ENCODE data around the gene ATP2C1. TPM values are rescaled to one million over a fixed set of nuclear protein-coding genes. Genes with fewer than 3 reads are reported as not detected.

Gene ATP2C1
- total RNA-seq, 4 donors from 2014 or later, result 55.1 to 69.9 (median 64.3) TPM

DNA sequence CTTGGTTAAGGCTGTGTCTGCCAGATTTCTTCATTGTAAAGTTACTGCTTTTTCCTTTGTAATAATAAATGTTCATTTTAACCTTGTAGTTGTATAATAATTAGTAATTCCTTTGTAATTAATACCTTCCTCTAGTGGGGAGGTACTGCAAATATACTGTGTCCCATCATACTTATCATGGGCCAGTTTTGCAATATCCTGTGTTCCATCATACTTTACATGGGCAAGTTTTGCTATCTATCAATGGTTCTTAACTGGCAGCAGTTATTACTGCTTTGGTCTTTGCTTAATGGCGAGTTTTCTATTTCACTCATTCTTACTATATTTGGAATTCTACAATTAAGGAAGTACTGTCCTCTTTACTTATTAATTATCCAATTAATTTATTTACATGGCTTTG lies 10.6 kb downstream of the ATP2C1 start:
- H3K36me3 ChIP-seq, result no peaks in the 10 kb centered on the region
- no peak overlapping the region for H3K27ac ChIP-seq
- no peaks in the 10 kb centered on the region for H3K9me3 ChIP-seq
- no peak overlapping the region for H3K4me3 ChIP-seq
- no peak for DNase-seq (ENCODE audit: low spot score in 2 of 2)
- TF ChIP-seq POLR2A (IDR thresholded peaks at IDR 0.05) (no peak), CTCF (IDR thresholded peaks at IDR 0.05) (no peak), POLR2AphosphoS5 (IDR thresholded peaks at IDR 0.05) (no peak), EP300 (IDR thresholded peaks at IDR 0.05) (no peak)
- H3K4me1 ChIP-seq, result peaks cover 32% of the 10 kb centered on the region
- 85% methylated on average over 1 of the region's 1 CpG for WGBS
- H3K27me3 ChIP-seq, result no peaks in the 10 kb centered on the region

- Histone ChIP-seq H3K36me3 (no peaks in the 10 kb centered on the region), H3K4me3 (no peak overlapping the region), H3K9me3 (no peaks in the 10 kb centered on the region), H3K27ac (no peak overlapping the region), H3K27me3 (no peaks in the 10 kb centered on the region), H3K4me1 (peaks cover 32% of the 10 kb centered on the region)
- 18% methylated on average over 1 of the region's 1 CpG for WGBS
- TF ChIP-seq POLR2A (IDR thresholded peaks at IDR 0.05) (no peak), CTCF (IDR thresholded peaks at IDR 0.05) (no peak), POLR2AphosphoS5 (IDR thresholded peaks at IDR 0.05) (no peak), EP300 (IDR thresholded peaks at IDR 0.05) (no peak)
- DNase-seq (ENCODE audit: low spot score in 2 of 2), result no peak
These were observed 11.7 kb downstream of the ATP2C1 start for GRCh38 chr3:130905551-130905950.

DNA sequence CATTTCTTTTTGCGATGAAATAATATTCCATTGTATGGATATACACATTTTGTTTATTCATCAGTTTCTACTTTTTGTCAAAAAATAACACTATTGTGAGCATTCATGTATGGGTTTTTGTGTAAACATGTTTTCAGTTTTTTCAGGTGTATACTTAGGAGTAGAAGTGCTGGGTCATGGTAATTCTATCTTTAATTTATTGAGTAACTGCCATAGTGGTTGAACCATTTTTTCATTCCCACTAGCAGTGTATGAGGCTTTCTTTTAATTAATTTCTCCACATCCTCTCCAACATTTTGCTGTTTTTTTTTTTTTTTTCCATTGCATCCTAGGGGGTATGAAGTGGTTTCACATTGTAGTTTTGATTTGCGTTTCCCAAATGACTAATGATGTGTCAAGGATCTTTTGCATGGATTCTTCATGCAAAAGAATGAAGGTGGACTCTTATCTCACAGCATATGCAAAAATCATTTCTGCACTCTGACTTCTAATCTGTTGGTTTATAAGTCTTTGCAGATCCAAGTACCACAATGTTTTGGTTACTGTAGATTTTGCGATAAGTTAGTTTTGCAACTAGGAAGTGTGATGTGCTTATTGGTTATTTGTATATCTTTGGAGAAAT lies 12.6 kb downstream of the ATP2C1 start:
- 89% methylated on average over 3 of the region's 3 CpGs for WGBS
- H3K4me3 ChIP-seq, result no peak overlapping the region
- H3K4me1 ChIP-seq, result peaks cover 27% of the 10 kb centered on the region
- TF ChIP-seq POLR2A (IDR thresholded peaks at IDR 0.05) (no peak), POLR2AphosphoS5 (IDR thresholded peaks at IDR 0.05) (no peak), EP300 (IDR thresholded peaks at IDR 0.05) (no peak), CTCF (IDR thresholded peaks at IDR 0.05) (no peak)
- no peaks in the 10 kb centered on the region for H3K36me3 ChIP-seq
- H3K9me3 ChIP-seq, result no peaks in the 10 kb centered on the region
- H3K27ac ChIP-seq, result no peak overlapping the region
- DNase-seq (ENCODE audit: low spot score in 2 of 2), result no peak
- no peaks in the 10 kb centered on the region for H3K27me3 ChIP-seq

DNA sequence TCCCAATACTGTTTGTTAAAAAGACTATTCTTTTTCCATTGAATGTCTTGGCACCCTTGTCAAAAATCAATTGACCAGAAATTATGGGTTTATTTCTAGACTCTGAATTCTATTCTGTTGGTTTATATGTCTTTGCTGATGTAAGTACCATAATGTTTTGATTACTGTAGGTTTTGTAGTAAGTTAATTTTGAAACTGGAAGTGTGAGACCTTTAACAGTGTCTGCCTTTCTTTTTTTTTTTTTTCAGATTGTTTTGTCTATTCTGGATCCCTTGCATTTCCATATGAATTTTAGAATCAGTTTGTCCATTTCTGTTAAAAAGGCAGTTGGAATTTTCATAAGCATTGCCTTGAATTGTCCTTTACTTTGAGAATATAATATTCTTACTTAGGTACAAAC lies 13.6 kb downstream of the ATP2C1 start:
- no peak for TF ChIP-seq POLR2AphosphoS5 (IDR thresholded peaks at IDR 0.05)
- no peak for TF ChIP-seq CTCF (IDR thresholded peaks at IDR 0.05)
- no peak for TF ChIP-seq EP300 (IDR thresholded peaks at IDR 0.05)
- no peak for TF ChIP-seq POLR2A (IDR thresholded peaks at IDR 0.05)
- DNase-seq (ENCODE audit: low spot score in 2 of 2), result no peak
- H3K9me3 ChIP-seq, result no peaks in the 10 kb centered on the region
- H3K4me3 ChIP-seq, result no peak overlapping the region
- no peak overlapping the region for H3K27ac ChIP-seq
- H3K36me3 ChIP-seq, result no peaks in the 10 kb centered on the region
- H3K4me1 ChIP-seq, result peaks cover 24% of the 10 kb centered on the region
- no peaks in the 10 kb centered on the region for H3K27me3 ChIP-seq

- H3K27me3 ChIP-seq, result no peaks in the 10 kb centered on the region
- TF ChIP-seq POLR2A (IDR thresholded peaks at IDR 0.05) (no peak), EP300 (IDR thresholded peaks at IDR 0.05) (no peak), POLR2AphosphoS5 (IDR thresholded peaks at IDR 0.05) (no peak), CTCF (IDR thresholded peaks at IDR 0.05) (no peak)
These were observed 14.1 kb downstream of the ATP2C1 start for GRCh38 chr3:130907966-130908365.

More at GRCh38 chr3:130907966-130908365, 14.1 kb downstream of the ATP2C1 start:
- no peak for DNase-seq (ENCODE audit: low spot score in 2 of 2)
- H3K9me3 ChIP-seq, result no peaks in the 10 kb centered on the region
- peaks cover 24% of the 10 kb centered on the region for H3K4me1 ChIP-seq
- no peaks in the 10 kb centered on the region for H3K36me3 ChIP-seq
- H3K27ac ChIP-seq, result no peak overlapping the region
- H3K4me3 ChIP-seq, result no peak overlapping the region
